Suprapubic skin (tissue), 4 donors: ENCODE measurements around the gene LRMDA. TPM values are rescaled to one million over a fixed set of nuclear protein-coding genes. Genes with fewer than 3 reads are reported as not detected.

Source experiments
- DNase-seq, 2 donors: peaks; one replicate each; pipeline ENCODE4 v3.0.0-alpha.2; 2019; ENCODE audit warnings: low spot score in 2 of 2
- H3K27ac ChIP-seq: fragments of 200-600 bp; sonication (generic); one replicate; pipeline ENCODE4 v1.5.1; 2019
- H3K27me3 ChIP-seq: fragments of 200-600 bp; sonication (generic); one replicate; pipeline ENCODE4 v1.5.1; 2019
- H3K36me3 ChIP-seq: fragments of 200-600 bp; sonication (generic); one replicate; pipeline ENCODE4 v1.5.1; 2019
- H3K4me1 ChIP-seq: fragments of 200-600 bp; sonication (generic); one replicate; pipeline ENCODE4 v1.5.1; 2019
- H3K4me3 ChIP-seq: fragments of 200-600 bp; sonication (generic); one replicate; pipeline ENCODE4 v1.5.1; 2019; ENCODE audit warnings: mild to moderate bottlenecking
- H3K9me3 ChIP-seq: fragments of 200-600 bp; sonication (generic); one replicate; pipeline ENCODE4 v1.5.1; 2019
- CTCF ChIP-seq, 2 donors: fragments of 200-600 bp in 1 of 2; fragments of 450-650 bp in 1 of 2; sonication (generic) in 1 of 2; IDR thresholded peaks; one replicate each; pipeline ENCODE4 v1.5.1; 2016 to 2019; ENCODE audit warnings: antibody characterized with exemption in 2 of 2, mild to moderate bottlenecking in 1 of 2, moderate library complexity in 1 of 2
- EP300 ChIP-seq: sonication (generic); formaldehyde crosslinking; IDR thresholded peaks from one replicate; pipeline ENCODE4 v1.6.1; 2017; ENCODE audit warnings: antibody characterized with exemption
- POLR2A ChIP-seq, 2 donors: fragments of 450-650 bp; IDR thresholded peaks; one replicate each; pipeline ENCODE4 v1.6.1; 2017; ENCODE audit warnings: antibody characterized with exemption in 2 of 2, mild to moderate bottlenecking in 2 of 2, moderate library complexity in 2 of 2
- POLR2AphosphoS5 ChIP-seq, 3 donors: sonication (generic); formaldehyde crosslinking; IDR thresholded peaks; one replicate each; pipeline ENCODE4 v1.6.1; 2017; ENCODE audit warnings: antibody characterized with exemption in 3 of 3
- WGBS: methylation state at CpG from one replicate; pipeline ENCODE4 v1.1.5; 2018; 5-methylcytosine and 5-hydroxymethylcytosine counted together
- total RNA-seq, 4 donors: library from RNA; depleted of rRNA; stranded (reverse); fragments of >200 nt; gene quantifications; one replicate each; pipeline ENCODE4 v1.1.0, GENCODE V29; 2016

The LRMDA gene
- total RNA-seq, 4 donors from 2014 or later = 0.10 to 2.9 (median 1.9) TPM; not detected in 1

- Histone ChIP-seq H3K4me1 (no peaks in the 10 kb centered on the region), H3K9me3 (peaks cover 3% of the 10 kb centered on the region), H3K27me3 (no peaks in the 10 kb centered on the region), H3K27ac (no peak overlapping the region), H3K4me3 (no peak overlapping the region), H3K36me3 (no peaks in the 10 kb centered on the region)
- TF ChIP-seq POLR2A (IDR thresholded peaks at IDR 0.05) = no peak
- TF ChIP-seq EP300 = no peak
- no peak for TF ChIP-seq POLR2AphosphoS5 (IDR thresholded peaks at IDR 0.05)
- no peak for TF ChIP-seq CTCF (IDR thresholded peaks at IDR 0.05)
- WGBS = 64% methylated on average over 3 of the region's 3 CpGs
- no peak for DNase-seq
Measured at GRCh38 chr10:76492026-76492425, 1060.6 kb downstream of the LRMDA start.

GRCh38 chr10:76492678-76493472, 1061.5 kb downstream of the LRMDA start:
- no peak for DNase-seq
- TF ChIP-seq POLR2AphosphoS5 (IDR thresholded peaks at IDR 0.05) (no peak), POLR2A (IDR thresholded peaks at IDR 0.05) (no peak), CTCF (IDR thresholded peaks at IDR 0.05) (no peak), EP300 (no peak)
- no peak overlapping the region for H3K4me3 ChIP-seq
- no peak overlapping the region for H3K27ac ChIP-seq
- H3K36me3 ChIP-seq = no peaks in the 10 kb centered on the region
- 91% methylated on average over 5 of the region's 5 CpGs for WGBS
- H3K27me3 ChIP-seq = no peaks in the 10 kb centered on the region
- peaks cover 3% of the 10 kb centered on the region for H3K9me3 ChIP-seq
- H3K4me1 ChIP-seq = no peaks in the 10 kb centered on the region

- H3K9me3 ChIP-seq = no peaks in the 10 kb centered on the region
- no peaks in the 10 kb centered on the region for H3K36me3 ChIP-seq
- TF ChIP-seq POLR2A (IDR thresholded peaks at IDR 0.05) (no peak), CTCF (IDR thresholded peaks at IDR 0.05) (no peak), POLR2AphosphoS5 (IDR thresholded peaks at IDR 0.05) (no peak), EP300 (no peak)
- H3K27ac ChIP-seq = no peak overlapping the region
- no peak overlapping the region for H3K4me3 ChIP-seq
- DNase-seq = no peak
- no peaks in the 10 kb centered on the region for H3K27me3 ChIP-seq
- no peaks in the 10 kb centered on the region for H3K4me1 ChIP-seq
Measured at GRCh38 chr10:76497666-76498065, 1066.2 kb downstream of the LRMDA start.

GRCh38 chr10:76504823-76505222, 1073.4 kb downstream of the LRMDA start:
- peaks cover 12% of the 10 kb centered on the region for H3K9me3 ChIP-seq
- no peaks in the 10 kb centered on the region for H3K4me1 ChIP-seq
- 93% methylated on average over 1 of the region's 1 CpG for WGBS
- H3K4me3 ChIP-seq = no peak overlapping the region
- no peaks in the 10 kb centered on the region for H3K27me3 ChIP-seq
- H3K36me3 ChIP-seq = no peaks in the 10 kb centered on the region
- DNase-seq = no peak
- TF ChIP-seq POLR2A (IDR thresholded peaks at IDR 0.05) (no peak), EP300 (no peak), POLR2AphosphoS5 (IDR thresholded peaks at IDR 0.05) (no peak), CTCF (IDR thresholded peaks at IDR 0.05) (no peak)
- no peak overlapping the region for H3K27ac ChIP-seq

- no peaks in the 10 kb centered on the region for H3K36me3 ChIP-seq
- 28% methylated on average over 3 of the region's 3 CpGs for WGBS
- H3K4me1 ChIP-seq = no peaks in the 10 kb centered on the region
- no peak overlapping the region for H3K4me3 ChIP-seq
- no peak for DNase-seq
- H3K27ac ChIP-seq = no peak overlapping the region
- peaks cover 9% of the 10 kb centered on the region for H3K9me3 ChIP-seq
- no peak for TF ChIP-seq POLR2AphosphoS5 (IDR thresholded peaks at IDR 0.05)
- no peak for TF ChIP-seq CTCF (IDR thresholded peaks at IDR 0.05)
- TF ChIP-seq EP300 = no peak
- no peak for TF ChIP-seq POLR2A (IDR thresholded peaks at IDR 0.05)
- no peaks in the 10 kb centered on the region for H3K27me3 ChIP-seq
Measured at GRCh38 chr10:76509446-76509845, 1078.0 kb downstream of the LRMDA start.
